Neutrophil (primary cell): Measurements from ENCODE around the gene LONP2.
"Not testable (repeated sequence)": the region's sequence is repeated elsewhere in the genome, so short reads cannot be mapped to it uniquely, and the experiment has no call there.

Experiments
- H3K27ac ChIP-seq: fragments of 200-600 bp; sonication (generic); 2 replicates; pipeline ENCODE4 v1.5.1; 2016; ENCODE audit warnings: mild to moderate bottlenecking, moderate library complexity
- H3K27me3 ChIP-seq: fragments of 200-600 bp; sonication (generic); 2 replicates; pipeline ENCODE4 v1.6.0; 2016; ENCODE audit warnings: mild to moderate bottlenecking
- H3K36me3 ChIP-seq: fragments of 200-600 bp; sonication (generic); 2 replicates; pipeline ENCODE4 v1.5.1; 2017
- H3K4me1 ChIP-seq, 2 experiments: fragments of 200-600 bp in 1 of 2; sonication (generic) in 1 of 2; 1 replicate in 1 of 2; 2 replicates in 1 of 2; pipeline versions ENCODE4 v1.5.1 to v1.6.1; 2013 to 2016; ENCODE audit warnings: low read depth in 1 of 2, low read length in 1 of 2, mild to moderate bottlenecking in 1 of 2, moderate library complexity in 1 of 2; ENCODE audit not compliant: control insufficient read depth in 1 of 2, insufficient read depth in 1 of 2
- H3K4me3 ChIP-seq, 2 experiments: fragments of 200-600 bp in 1 of 2; sonication (generic) in 1 of 2; 1 replicate in 1 of 2; 2 replicates in 1 of 2; pipeline ENCODE4 v1.5.1; 2013 to 2016; ENCODE audit warnings: low read depth in 1 of 2, low read length in 1 of 2, mild to moderate bottlenecking in 1 of 2, moderate library complexity in 1 of 2
- H3K9me3 ChIP-seq: fragments of 200-600 bp; sonication (generic); 2 replicates; pipeline ENCODE4 v1.5.1; 2016
- CTCF ChIP-seq: fragments of 200-600 bp; sonication (generic); IDR thresholded peaks from 2 replicates; pipeline ENCODE4 v1.5.1; 2016; ENCODE audit warnings: antibody characterized with exemption

Gene LONP2

GRCh38 chr16:48386559-48387312 lies 142.6 kb downstream of the LONP2 start:
- peaks cover 30 to 35% of the 10 kb centered on the region in 2 experiments for H3K4me1 ChIP-seq
- no peak overlapping the region for H3K27ac ChIP-seq
- no peaks in the 10 kb centered on the region for H3K36me3 ChIP-seq
- no peak overlapping the region for H3K4me3 ChIP-seq
- H3K27me3 ChIP-seq = peaks cover 5% of the 10 kb centered on the region
- H3K9me3 ChIP-seq = no peaks in the 10 kb centered on the region
- no peak for TF ChIP-seq CTCF

DNA sequence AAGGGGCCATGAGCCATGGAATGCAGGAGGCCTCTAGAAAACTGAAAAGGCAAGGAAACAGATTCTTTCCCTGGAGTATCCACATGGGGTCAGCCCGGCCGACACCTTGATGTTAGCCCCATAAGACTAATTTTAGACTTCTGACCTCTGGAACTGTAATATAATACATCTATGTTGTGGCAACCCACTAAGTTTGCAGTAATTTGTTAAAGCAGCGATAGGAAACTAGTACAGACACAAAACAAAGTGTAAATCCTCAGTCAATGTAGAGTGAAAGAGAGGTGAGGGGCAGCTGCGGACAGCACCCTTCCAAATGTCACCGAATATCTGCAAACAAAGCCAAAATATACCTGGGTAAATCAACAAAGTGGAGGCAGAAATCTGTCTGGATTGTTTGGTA lies 148.3 kb downstream of the LONP2 start:
- Histone ChIP-seq H3K36me3 (no peaks in the 10 kb centered on the region), H3K27me3 (no peaks in the 10 kb centered on the region), H3K9me3 (no peaks in the 10 kb centered on the region), H3K4me1 (peaks cover 0 to 4% of the 10 kb centered on the region in 2 experiments), H3K27ac (no peak overlapping the region), H3K4me3 (no peak overlapping the region)
- no peak for TF ChIP-seq CTCF

DNA sequence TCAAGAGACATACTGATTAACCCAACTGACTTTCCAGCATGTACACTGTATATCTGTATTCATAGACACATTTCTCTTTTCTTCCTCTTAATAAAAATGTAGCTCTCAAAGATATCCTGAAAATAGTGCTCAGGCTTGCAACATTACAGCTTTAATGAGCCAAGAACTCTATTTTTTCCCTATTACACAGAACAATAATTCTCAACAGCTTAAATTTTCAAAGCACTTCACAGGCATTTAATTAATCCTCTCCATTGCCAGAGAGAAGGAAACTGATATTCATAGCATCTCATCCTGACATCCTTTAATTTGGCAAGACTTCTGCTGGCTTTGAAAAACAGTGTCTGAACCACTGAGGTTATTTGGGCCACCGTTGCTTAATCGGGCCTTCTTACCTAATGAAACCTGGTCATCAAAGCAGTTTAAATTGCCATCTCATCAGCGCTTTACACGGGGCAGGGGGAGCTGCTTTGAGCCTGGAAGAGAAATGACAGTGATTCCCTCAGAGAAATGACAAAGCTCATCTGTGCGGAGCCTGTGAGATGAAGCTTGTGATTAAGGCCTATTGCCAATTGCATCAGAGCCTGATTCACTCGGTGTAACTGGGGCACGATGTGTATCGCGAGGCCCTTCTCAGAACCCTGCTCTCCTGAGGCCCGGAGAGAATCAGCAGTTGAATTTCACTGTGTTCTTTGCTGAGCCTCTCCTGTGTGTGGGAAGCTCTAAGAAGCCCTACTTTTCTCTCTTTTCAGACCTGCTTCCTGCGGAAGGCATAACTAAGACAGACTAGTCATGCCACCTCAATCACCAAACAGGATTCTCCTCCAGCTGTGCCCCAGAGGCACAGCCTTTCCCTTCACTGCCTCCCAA lies 149.6 kb downstream of the LONP2 start:
- H3K4me3 ChIP-seq = no peak overlapping the region
- H3K27ac ChIP-seq = no peak overlapping the region

DNA sequence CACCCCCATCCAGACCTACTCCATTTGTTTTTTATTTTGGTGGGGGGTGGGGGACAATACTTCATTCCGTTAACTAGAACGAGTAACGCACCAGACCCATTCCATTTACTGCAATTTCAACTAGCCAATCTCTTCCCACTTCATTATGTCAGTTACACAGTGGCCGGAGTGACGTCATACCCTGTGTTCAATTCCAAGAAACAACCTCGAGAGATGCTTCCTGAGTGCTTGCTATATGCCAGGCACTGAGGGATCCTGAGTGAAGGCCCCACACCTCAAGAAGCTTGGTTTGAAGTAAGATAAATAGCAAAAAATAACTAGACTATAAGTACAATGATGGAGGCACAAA lies 150.2 kb downstream of the LONP2 start:
- Histone ChIP-seq H3K9me3 (no peaks in the 10 kb centered on the region), H3K36me3 (no peaks in the 10 kb centered on the region), H3K27me3 (no peaks in the 10 kb centered on the region), H3K4me1 (no peaks in the 10 kb centered on the region), H3K27ac (no peak overlapping the region), H3K4me3 (no peak overlapping the region)
- TF ChIP-seq CTCF = no peak

More for the DNA sequence above, 149.6 kb downstream of the LONP2 start:
- Histone ChIP-seq H3K27me3 (no peaks in the 10 kb centered on the region), H3K9me3 (no peaks in the 10 kb centered on the region), H3K4me1 (peaks cover 0 to 1% of the 10 kb centered on the region in 2 experiments), H3K36me3 (no peaks in the 10 kb centered on the region)
- no peak for TF ChIP-seq CTCF

- Histone ChIP-seq H3K9me3 (no peaks in the 10 kb centered on the region), H3K36me3 (no peaks in the 10 kb centered on the region), H3K4me3 (no peak overlapping the region), H3K4me1 (no peaks in the 10 kb centered on the region), H3K27ac (no peak overlapping the region), H3K27me3 (no peaks in the 10 kb centered on the region)
- TF ChIP-seq CTCF = no peak
These were observed 151.3 kb downstream of the LONP2 start for GRCh38 chr16:48395375-48395774.

- H3K4me3 ChIP-seq, H3K27me3 ChIP-seq, H3K9me3 ChIP-seq, H3K27ac ChIP-seq, H3K36me3 ChIP-seq, H3K4me1 ChIP-seq: not testable (repeated sequence)
These were observed 158.4 kb downstream of the LONP2 start for GRCh38 chr16:48402547-48402946.
